PC-9 (cell line): Measurements from ENCODE around the gene AOPEP. TPM values are rescaled to one million over a fixed set of nuclear protein-coding genes. Genes with fewer than 3 reads are reported as not detected.

Source experiments
- BruUV-seq: library from RNA; stranded (reverse); fragments of 400-500 nt; replicated peaks from 2 replicates; lab custom pipeline; 2021; lab: Mats Ljungman, UMichigan
- CTCF ChIA-PET: fragments of 300-600 bp; sonication (Branson Sonifier 250); formaldehyde crosslinking; loops from one replicate; lab custom pipeline; 2022; ENCODE audit warnings: antibody characterized with exemption; lab: Charles Lee
- POLR2A ChIA-PET: fragments of 300-600 bp; sonication (Branson Sonifier 250); formaldehyde crosslinking; loops from one replicate; lab custom pipeline; 2022; ENCODE audit warnings: antibody characterized with exemption; ENCODE audit not compliant: unreplicated experiment; lab: Charles Lee
- DNase-seq, 2 experiments: peaks; one replicate each; pipeline versions ENCODE4 v3.0.0 to v3.0.0-alpha.2; 2015 to 2022; ENCODE audit warnings: mixed read lengths in 1 of 2
- H2AFZ ChIP-seq: fragments of 200-600 bp; sonication (generic); 2 replicates; pipeline ENCODE4 v1.8.1; 2017; ENCODE audit warnings: antibody characterized with exemption
- H3F3A ChIP-seq: fragments of 200-600 bp; sonication (generic); 2 replicates; pipeline ENCODE4 v1.8.1; 2017; ENCODE audit warnings: antibody characterized with exemption, mild to moderate bottlenecking, low read depth; ENCODE audit not compliant: insufficient read depth
- H3K27ac ChIP-seq: fragments of 200-600 bp; sonication (generic); 2 replicates; pipeline ENCODE4 v1.6.1; 2016; ENCODE audit warnings: mixed run types
- H3K27me3 ChIP-seq: fragments of 200-600 bp; sonication (generic); 2 replicates; pipeline ENCODE4 v1.6.1; 2016; ENCODE audit warnings: low read depth, mixed run types; ENCODE audit not compliant: insufficient read depth
- H3K36me3 ChIP-seq: fragments of 200-600 bp; sonication (generic); 2 replicates; pipeline ENCODE4 v1.6.1; 2016; ENCODE audit warnings: low read depth, mixed run types
- H3K4me1 ChIP-seq: fragments of 200-600 bp; sonication (generic); replicated peaks from 2 replicates; pipeline ENCODE4 v1.6.1; 2016; ENCODE audit warnings: mixed run types; ENCODE audit not compliant: insufficient read depth
- H3K4me2 ChIP-seq: fragments of 200-600 bp; sonication (generic); 2 replicates; pipeline ENCODE4 v1.6.1; 2017; ENCODE audit warnings: mixed run types
- H3K4me3 ChIP-seq: fragments of 200-600 bp; sonication (generic); 2 replicates; pipeline ENCODE4 v1.6.1; 2016; ENCODE audit warnings: mixed run types
- H3K79me2 ChIP-seq: fragments of 200-600 bp; sonication (generic); 2 replicates; pipeline ENCODE4 v1.6.1; 2017; ENCODE audit warnings: low read depth, mixed run types
- H3K9me2 ChIP-seq: fragments of 200-600 bp; sonication (generic); 2 replicates; pipeline ENCODE4 v1.8.1; 2017; ENCODE audit warnings: mild to moderate bottlenecking; ENCODE audit not compliant: insufficient read depth
- H3K9me3 ChIP-seq: fragments of 200-600 bp; sonication (generic); 2 replicates; pipeline ENCODE4 v1.8.1; 2016; ENCODE audit warnings: low read depth; ENCODE audit not compliant: insufficient read depth
- H4K20me1 ChIP-seq: fragments of 200-600 bp; sonication (generic); 2 replicates; pipeline ENCODE4 v1.8.1; 2017; ENCODE audit not compliant: insufficient read depth
- CTCF ChIP-seq: fragments of 200-600 bp; sonication (generic); conservative IDR thresholded peaks from 2 replicates; pipeline ENCODE4 v1.6.1; 2017; ENCODE audit warnings: mixed run types, antibody characterized with exemption, mild to moderate bottlenecking, moderate library complexity
- EZH2 ChIP-seq: fragments of 200-600 bp; sonication (generic); IDR thresholded peaks from 2 replicates; pipeline ENCODE4 v1.8.0; 2017; ENCODE audit warnings: antibody characterized with exemption, low read depth
- intact Hi-C: fragments of 100-400 bp; cut with micrococcal nuclease; formaldehyde crosslinking; loops from one replicate; pipeline ENCODE4 v1.10.0; 2022; ENCODE audit not compliant: unreplicated experiment
- total RNA-seq: library from RNA; stranded (reverse); gene quantifications from 2 replicates; pipeline ENCODE4 v1.2.3, GENCODE V29; 2021

AOPEP gene
- total RNA-seq, 1 experiment from 2014 or later, result 90.0 TPM

- intact Hi-C loops, result loop anchor here (1.0 to 5.0 kb wide), 7 partner anchors 9 to 255 kb away; no protein-coding TSS in a partner anchor
- no peaks in the 10 kb centered on the region for H3K27me3 ChIP-seq
- H3K4me3 ChIP-seq, result peak overlapping the region; percentile 46
- CTCF ChIA-PET, result interaction anchor here (0.8 kb wide), 1 partner anchor 273 kb away, joined by 5 read pairs; no protein-coding TSS in a partner anchor
- peaks cover 51% of the 10 kb centered on the region for H3K79me2 ChIP-seq
- H2AFZ ChIP-seq, result no peak overlapping the region
- POLR2A ChIA-PET, result interaction anchor here (0.6 to 1.2 kb wide), 7 partner anchors 9 to 325 kb away, joined by 3 to 13 read pairs (median 4); no protein-coding TSS in a partner anchor
- H4K20me1 ChIP-seq, result no peaks in the 10 kb centered on the region
- no TSS peak for BruUV-seq
- peak overlapping the region; percentile 76 for H3K4me2 ChIP-seq
- peaks cover 92% of the 10 kb centered on the region for H3K4me1 ChIP-seq
- H3K27ac ChIP-seq, result peak overlapping the region; percentile 97
- no peaks in the 10 kb centered on the region for H3K9me2 ChIP-seq
- TF ChIP-seq CTCF, result no peak
- TF ChIP-seq EZH2, result no peak
- peak; percentile 79 to 99 for DNase-seq
- peaks cover 12% of the 10 kb centered on the region; the same call in 1 of the 2 replicates for H3K36me3 ChIP-seq
- H3K9me3 ChIP-seq, result no peaks in the 10 kb centered on the region
- peaks cover 87% of the 10 kb centered on the region for H3F3A ChIP-seq
Observed at GRCh38 chr9:94922098-94922607, 195.7 kb downstream of the AOPEP start.

- Histone ChIP-seq H3K79me2 (peaks cover 48% of the 10 kb centered on the region), H3K27ac (peak overlapping the region; percentile 97), H2AFZ (no peak overlapping the region), H3K4me2 (peak overlapping the region; percentile 76), H3K9me3 (no peaks in the 10 kb centered on the region), H3K27me3 (no peaks in the 10 kb centered on the region), H3F3A (peaks cover 82% of the 10 kb centered on the region), H4K20me1 (no peaks in the 10 kb centered on the region), H3K4me3 (peak overlapping the region; percentile 39; the same call in 1 of the 2 replicates), H3K4me1 (peaks cover 86% of the 10 kb centered on the region), H3K9me2 (no peaks in the 10 kb centered on the region), H3K36me3 (peaks cover 12% of the 10 kb centered on the region; the same call in 1 of the 2 replicates)
- ChIA-PET CTCF (interaction anchor here (0.8 kb wide), 1 partner anchor 274 kb away, joined by 5 read pairs; no protein-coding TSS in a partner anchor), POLR2A (interaction anchor here (0.6 to 1.2 kb wide), 7 partner anchors 18 to 326 kb away, joined by 3 to 13 read pairs (median 4); no protein-coding TSS in a partner anchor)
- BruUV-seq, result no TSS peak
- TF ChIP-seq EZH2, result no peak
- no peak for TF ChIP-seq CTCF
- intact Hi-C loops, result loop anchor here (1.0 to 5.0 kb wide), 7 partner anchors 9 to 255 kb away; no protein-coding TSS in a partner anchor
- peak in 1 of 2 experiments; percentile 84 for DNase-seq
Observed at GRCh38 chr9:94922691-94923107, 196.2 kb downstream of the AOPEP start.

GRCh38 chr9:94923326-94924089, 197.0 kb downstream of the AOPEP start:
- ChIA-PET POLR2A (interaction anchor here (0.6 to 0.8 kb wide), 4 partner anchors 25 to 170 kb away, joined by 3 to 13 read pairs (median 3); no protein-coding TSS in a partner anchor), CTCF (no interaction called here)
- peak overlapping the region; percentile 97 for H3K27ac ChIP-seq
- H2AFZ ChIP-seq, result no peak overlapping the region
- H3K36me3 ChIP-seq, result peaks cover 12% of the 10 kb centered on the region; the same call in 1 of the 2 replicates
- H3K4me3 ChIP-seq, result peak overlapping the region; percentile 39; the same call in 1 of the 2 replicates
- peaks cover 43% of the 10 kb centered on the region for H3K79me2 ChIP-seq
- intact Hi-C loops, result loop anchor here (2.0 to 5.0 kb wide), 2 partner anchors 105 to 256 kb away; no protein-coding TSS in a partner anchor
- H3K4me1 ChIP-seq, result peaks cover 78% of the 10 kb centered on the region
- no peaks in the 10 kb centered on the region for H3K27me3 ChIP-seq
- H3K4me2 ChIP-seq, result peak overlapping the region; percentile 76
- no peaks in the 10 kb centered on the region for H3K9me2 ChIP-seq
- peaks cover 74% of the 10 kb centered on the region for H3F3A ChIP-seq
- TF ChIP-seq EZH2 (no peak), CTCF (no peak)
- no peaks in the 10 kb centered on the region for H4K20me1 ChIP-seq
- no TSS peak for BruUV-seq
- no peaks in the 10 kb centered on the region for H3K9me3 ChIP-seq
- no peak for DNase-seq
